HCT116 (cell line): ENCODE results near the gene CHAMP1. TPM values are rescaled to one million over a fixed set of nuclear protein-coding genes. Genes with fewer than 3 reads are reported as not detected.
A peak's percentile ranks its signal among the peaks of the same experiment; 100 is the strongest.

Experiments
- ATAC-seq: fragments of 200-7000 bp; cut with Tn5 transposase; 2 replicates; pipeline ENCODE4 v1.9.1; 2020; ENCODE audit warnings: mild to moderate bottlenecking, moderate library complexity
- BruUV-seq: library from RNA; stranded (reverse); fragments of 400-500 nt; replicated peaks from 2 replicates; lab custom pipeline; 2021; lab: Mats Ljungman, UMichigan
- CTCF ChIA-PET: fragments of 300-600 bp; sonication (Branson Sonifier 250); formaldehyde crosslinking; loops from one replicate; lab custom pipeline; 2021; ENCODE audit warnings: antibody characterized with exemption; lab: Charles Lee
- POLR2A ChIA-PET: fragments of 300-600, 350-600 bp; sonication (Branson Sonifier 250); formaldehyde crosslinking; loops from one replicate; lab custom pipeline; 2021; ENCODE audit warnings: antibody characterized with exemption; lab: Charles Lee
- RAD21 ChIA-PET, 2 experiments: fragments of 300-600 bp; sonication (Branson Sonifier 250); formaldehyde crosslinking; loops; one replicate each; lab custom pipeline; 2023; ENCODE audit warnings: low total read pairs in 2 of 2; ENCODE audit not compliant: uncharacterized antibody in 2 of 2, unreplicated experiment in 2 of 2, low non-redundant PET in 1 of 2; lab: Charles Lee
- DNase-seq: peaks from one replicate; pipeline ENCODE4 v3.0.0-alpha.2; 2010; ENCODE audit warnings: low read depth, low spot score
- H2AFZ ChIP-seq: fragments of 200-600 bp; shearing (Covaris generic), sonication (generic); 2 replicates; pipeline ENCODE4 v1.6.1; 2017; ENCODE audit warnings: low read depth, mixed run types, mixed read lengths, antibody characterized with exemption, low read length; ENCODE audit not compliant: poor library complexity, severe bottlenecking
- H3K27ac ChIP-seq: 2 replicates; pipeline ENCODE4 v1.5.1; 2012; ENCODE audit warnings: low read depth, low read length
- H3K27me3 ChIP-seq: fragments of 200-600 bp; sonication (generic); 2 replicates; pipeline ENCODE4 v1.6.1; 2016; ENCODE audit warnings: mixed run types, low read length, mixed read lengths; ENCODE audit not compliant: insufficient read depth
- H3K36me3 ChIP-seq, 2 experiments: fragments of 200-500 bp in 1 of 2; fragments of 200-600 bp in 1 of 2; sonication (Bioruptor generic) in 1 of 2; sonication (generic) in 1 of 2; 2 replicates each; pipeline versions ENCODE4 v1.5.1 to v1.6.1; 2014 to 2016; ENCODE audit warnings: low read length in 2 of 2, inconsistent platforms in 1 of 2, mixed read lengths in 1 of 2, mixed run types in 1 of 2; ENCODE audit not compliant: insufficient read depth in 2 of 2, control insufficient read depth in 1 of 2
- H3K4me1 ChIP-seq, 2 experiments: fragments of 200-600 bp in 1 of 2; sonication (generic) in 1 of 2; 2 replicates each; pipeline versions ENCODE4 v1.5.1 to v1.6.1; 2012 to 2017; ENCODE audit warnings: low read length in 2 of 2, inconsistent platforms in 1 of 2, mild to moderate bottlenecking in 1 of 2, mixed read lengths in 1 of 2, mixed run types in 1 of 2, moderate library complexity in 1 of 2; ENCODE audit not compliant: insufficient read depth in 2 of 2, control insufficient read depth in 1 of 2
- H3K4me2 ChIP-seq: fragments of 200-600 bp; sonication (generic); 2 replicates; pipeline ENCODE4 v1.6.1; 2017; ENCODE audit warnings: mixed run types, low read length, mixed read lengths
- H3K4me3 ChIP-seq, 2 experiments: fragments of 200-600 bp in 1 of 2; sonication (generic) in 1 of 2; replicated peaks in 1 of 2; 2 replicates each; pipeline ENCODE4 v1.5.1; 2011 to 2016; ENCODE audit warnings: low read length in 2 of 2, control low read depth in 1 of 2, low read depth in 1 of 2, mild to moderate bottlenecking in 1 of 2, mixed read lengths in 1 of 2, mixed run types in 1 of 2
- H3K79me2 ChIP-seq: fragments of 200-600 bp; sonication (generic); 2 replicates; pipeline ENCODE4 v1.6.1; 2017; ENCODE audit warnings: mild to moderate bottlenecking, mixed run types, low read length, moderate library complexity, mixed read lengths; ENCODE audit not compliant: insufficient read depth
- H3K9ac ChIP-seq: fragments of 200-600 bp; sonication (generic); 2 replicates; pipeline ENCODE4 v1.6.1; 2016; ENCODE audit warnings: low read length, mixed read lengths
- H3K9me2 ChIP-seq: fragments of 200-600 bp; sonication (generic), shearing (Covaris generic); 2 replicates; pipeline ENCODE4 v1.6.1; 2017; ENCODE audit warnings: mixed run types, mild to moderate bottlenecking, moderate library complexity; ENCODE audit not compliant: insufficient read depth
- H3K9me3 ChIP-seq, 2 experiments: fragments of 200-500 bp in 1 of 2; fragments of 200-600 bp in 1 of 2; sonication (Bioruptor generic) in 1 of 2; sonication (generic) in 1 of 2; 2 replicates each; pipeline ENCODE4 v1.6.1; 2014 to 2017; ENCODE audit warnings: low read length in 2 of 2, mixed read lengths in 2 of 2, inconsistent platforms in 1 of 2, low read depth in 1 of 2, mild to moderate bottlenecking in 1 of 2, mixed run types in 1 of 2, moderate library complexity in 1 of 2; ENCODE audit not compliant: control insufficient read depth in 1 of 2, insufficient read depth in 1 of 2
- H4K20me1 ChIP-seq: fragments of 200-600 bp; sonication (generic), shearing (Covaris generic); 2 replicates; pipeline ENCODE4 v1.6.1; 2017; ENCODE audit warnings: mixed run types, mild to moderate bottlenecking, moderate library complexity; ENCODE audit not compliant: insufficient read depth
- EGR1 ChIP-seq: IDR thresholded peaks from 2 replicates; pipeline ENCODE4 v1.6.1; 2012; ENCODE audit warnings: low read depth
- EZH2 ChIP-seq: fragments of 200-600 bp; sonication (generic); IDR thresholded peaks from 2 replicates; pipeline ENCODE4 v1.6.1; 2017; ENCODE audit warnings: antibody characterized with exemption, mixed run types
- FOSL1 ChIP-seq: IDR thresholded peaks from 2 replicates; pipeline ENCODE4 v1.6.1; 2012; ENCODE audit warnings: low read depth
- POLR2A ChIP-seq: IDR thresholded peaks from 2 replicates; pipeline ENCODE4 v1.7.0; 2011; ENCODE audit warnings: borderline replicate concordance; ENCODE audit not compliant: insufficient read depth, insufficient read length; ENCODE audit errors: extremely low read depth
- RAD21 ChIP-seq: IDR thresholded peaks from 2 replicates; pipeline ENCODE4 v1.6.1; 2012; ENCODE audit warnings: low read depth, mild to moderate bottlenecking
- REST ChIP-seq: IDR thresholded peaks from 2 replicates; pipeline ENCODE4 v1.6.1; 2012; ENCODE audit warnings: low read depth
- SIN3A ChIP-seq: IDR thresholded peaks from 2 replicates; pipeline ENCODE4 v1.6.1; 2012; ENCODE audit warnings: low read depth
- YY1 ChIP-seq: IDR thresholded peaks from 2 replicates; pipeline ENCODE4 v1.6.1; 2011; ENCODE audit warnings: low read length, low read depth, moderate library complexity, mild to moderate bottlenecking; ENCODE audit not compliant: insufficient replicate concordance; ENCODE audit errors: extremely low read depth
- ZBTB33 ChIP-seq: IDR thresholded peaks from 2 replicates; pipeline ENCODE4 v1.6.1; 2011; ENCODE audit warnings: mild to moderate bottlenecking, low read length, moderate library complexity; ENCODE audit not compliant: insufficient replicate concordance; ENCODE audit errors: extremely low read depth
- intact Hi-C: fragments of 100-400 bp; cut with micrococcal nuclease; formaldehyde crosslinking; loops from 2 replicates; pipeline ENCODE4 v1.10.0; 2022
- total RNA-seq: library from RNA; stranded (reverse); gene quantifications from one replicate; pipeline ENCODE4 v1.2.1, GENCODE V29; 2021; ENCODE audit not compliant: unreplicated experiment
- TF ChIP-seq, protein P1 (sequence below): IDR thresholded peaks from 2 replicates; pipeline ENCODE4 v1.6.1; 2012

Gene CHAMP1
- total RNA-seq, 1 experiment from 2014 or later = 31.5 TPM

DNA sequence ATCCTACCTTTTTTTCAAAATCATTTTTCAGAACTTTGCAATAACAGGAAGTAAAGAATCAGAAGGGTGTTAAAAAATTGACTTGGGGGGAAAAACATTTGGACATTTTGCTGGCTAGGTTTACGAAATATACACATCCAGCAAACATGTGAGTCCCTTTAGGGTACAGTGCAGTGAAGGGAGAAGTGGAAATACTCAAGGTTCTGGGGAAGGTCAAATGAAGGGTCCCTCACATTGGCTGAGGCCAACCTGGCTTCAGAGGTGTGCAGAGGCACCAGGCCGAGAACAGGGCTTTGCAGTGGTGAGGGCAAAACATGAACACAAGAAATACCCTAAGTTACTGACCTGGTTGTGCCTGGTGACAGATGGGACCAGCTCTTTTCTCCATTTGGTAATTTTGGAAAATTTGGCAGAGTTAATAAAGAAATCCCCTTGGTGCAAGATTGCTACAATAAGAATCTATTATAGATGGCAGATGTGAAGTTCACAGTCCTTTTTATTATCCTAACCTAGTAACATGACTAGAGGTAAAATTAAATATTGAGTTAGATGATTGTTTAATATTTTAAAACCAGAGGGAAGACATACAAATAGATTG, 34.4 kb upstream of the CHAMP1 start:
- H3K9me3 ChIP-seq = no peaks in the 10 kb centered on the region
- ATAC-seq (no peak), DNase-seq (no peak)
- H2AFZ ChIP-seq = no peak overlapping the region
- H3K4me1 ChIP-seq = peaks cover 15 to 23% of the 10 kb centered on the region in 2 experiments
- H3K36me3 ChIP-seq = peaks cover 0 to 2% of the 10 kb centered on the region in 2 experiments; a peak in 2 of 4 replicates
- ChIA-PET RAD21 (no interaction called here), CTCF (no interaction called here), POLR2A (no interaction called here)
- no peaks in the 10 kb centered on the region for H3K9me2 ChIP-seq
- H3K27ac ChIP-seq = peak overlapping the region; percentile 96; the same call in 1 of the 2 replicates
- H3K4me2 ChIP-seq = peak overlapping the region; percentile 74
- no peak for TF ChIP-seq EZH2
- TF ChIP-seq, protein P1, sequence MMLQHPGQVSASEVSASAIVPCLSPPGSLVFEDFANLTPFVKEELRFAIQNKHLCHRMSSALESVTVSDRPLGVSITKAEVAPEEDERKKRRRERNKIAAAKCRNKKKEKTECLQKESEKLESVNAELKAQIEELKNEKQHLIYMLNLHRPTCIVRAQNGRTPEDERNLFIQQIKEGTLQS = no peak
- no peak for TF ChIP-seq REST
- no peak for TF ChIP-seq POLR2A
- TF ChIP-seq RAD21 = no peak
- no peak for TF ChIP-seq ZBTB33
- no peak for TF ChIP-seq FOSL1
- TF ChIP-seq SIN3A = no peak
- no peak for TF ChIP-seq EGR1
- TF ChIP-seq YY1 = no peak
- H3K4me3 ChIP-seq = peak overlapping the region in 1 of 2 experiments; percentile 89; a peak in 1 of 4 replicates
- intact Hi-C loops = no loop called here
- no TSS peak for BruUV-seq
- no peaks in the 10 kb centered on the region for H3K27me3 ChIP-seq
- H3K79me2 ChIP-seq = peaks cover 20% of the 10 kb centered on the region
- no peaks in the 10 kb centered on the region for H4K20me1 ChIP-seq
- H3K9ac ChIP-seq = peak overlapping the region; percentile 89
